ENCODE data around the gene SRGAP2.
"Not testable (repeated sequence)": the region's sequence is repeated elsewhere in the genome, so short reads cannot be mapped to it uniquely, and the experiment has no call there.

DNA sequence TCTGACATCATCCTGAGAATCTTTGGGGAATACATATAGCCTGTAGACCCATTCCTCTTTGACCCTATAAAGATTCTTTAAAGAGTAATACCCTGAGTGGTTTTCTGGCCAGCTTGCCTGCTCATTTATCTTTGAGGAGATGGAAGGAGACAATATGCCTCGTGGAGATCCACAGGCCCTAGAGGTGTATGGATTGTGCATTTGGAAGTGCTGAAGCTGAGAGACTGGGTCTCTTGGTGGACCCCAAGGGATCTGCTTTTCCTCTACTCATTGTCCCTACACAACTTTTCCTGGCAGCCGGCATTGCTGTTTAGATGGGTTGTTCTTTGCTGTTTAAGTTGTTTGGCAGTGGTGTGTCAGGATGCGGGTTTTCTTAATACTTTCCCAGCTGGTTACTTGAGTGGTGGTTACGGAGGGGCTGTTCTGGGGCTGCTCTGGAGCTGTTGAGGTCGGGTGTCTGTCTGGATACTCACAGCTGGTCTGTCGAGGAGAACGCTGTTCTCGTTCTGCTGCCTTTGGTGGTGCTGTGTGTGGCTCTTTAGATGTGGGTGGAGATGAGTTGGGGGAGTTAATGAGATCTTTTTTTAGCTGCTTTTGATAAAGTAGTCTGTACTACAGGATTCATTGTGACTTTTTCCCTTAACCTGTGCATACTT is 49.5 kb downstream of the SRGAP2 start:
- TF ChIP-seq SP1 (IDR thresholded peaks at IDR 0.05); BHLHE40 (IDR thresholded peaks at IDR 0.05; ENCODE audit: borderline replicate concordance); HDGF (IDR thresholded peaks at IDR 0.05; ENCODE audit: borderline replicate concordance); ARNT (IDR thresholded peaks at IDR 0.05); NFRKB (IDR thresholded peaks at IDR 0.05); FOXA1 (IDR thresholded peaks at IDR 0.05); FOXK2 (IDR thresholded peaks at IDR 0.05); FOXM1 (IDR thresholded peaks at IDR 0.05; ENCODE audit: borderline replicate concordance); LEF1 (IDR thresholded peaks at IDR 0.05; ENCODE audit: borderline replicate concordance); TARDBP (IDR thresholded peaks at IDR 0.05); L3MBTL2 (conservative IDR thresholded peaks at IDR 0.05); SUZ12 (IDR thresholded peaks at IDR 0.05); ELF4 (IDR thresholded peaks at IDR 0.05): not testable (repeated sequence)

Data from HEK293T (cell line).